Type B pancreatic cell (in vitro differentiated cells): ENCODE data around the gene KLRF2. TPM values are rescaled to one million over a fixed set of nuclear protein-coding genes. Genes with fewer than 3 reads are reported as not detected.

ENCODE experiments used
- DNase-seq: peaks from one replicate; pipeline ENCODE4 v3.0.0; 2021; ENCODE audit warnings: mixed read lengths; ENCODE audit not compliant: unreplicated experiment; ENCODE audit errors: extremely low spot score
- H3K27ac Mint-ChIP-seq: 2 replicates; pipeline ENCODE4 v1.8.0; 2021; ENCODE audit warnings: mild to moderate bottlenecking, mixed read lengths
- H3K27me3 Mint-ChIP-seq: 2 replicates; pipeline ENCODE4 v1.8.0; 2021; ENCODE audit warnings: mixed read lengths
- H3K36me3 Mint-ChIP-seq: 2 replicates; pipeline ENCODE4 v1.8.0; 2021; ENCODE audit warnings: mixed read lengths
- H3K4me1 Mint-ChIP-seq: one replicate; pipeline ENCODE4 v1.8.0; 2021; ENCODE audit warnings: mixed read lengths; ENCODE audit not compliant: unreplicated experiment
- H3K4me3 Mint-ChIP-seq: 2 replicates; pipeline ENCODE4 v1.8.0; 2021; ENCODE audit warnings: mild to moderate bottlenecking, mixed read lengths
- H3K9me3 Mint-ChIP-seq: 2 replicates; pipeline ENCODE4 v1.8.0; 2021; ENCODE audit warnings: mixed read lengths
- total RNA-seq: library from RNA; stranded (reverse); gene quantifications from 2 replicates; pipeline ENCODE4 v1.2.1, GENCODE V29; 2021; ENCODE audit warnings: low replicate concordance
- TF ChIP-seq, protein P1 (sequence below): fragments of 200-600 bp; sonication (generic); conservative IDR thresholded peaks from 2 replicates; pipeline ENCODE4 v1.5.0; 2021; ENCODE audit warnings: antibody characterized with exemption, mild to moderate bottlenecking

KLRF2 gene
- total RNA-seq, 1 donor from 2014 or later: not detected

GRCh38 chr12:9902539-9903228, 21.4 kb downstream of the KLRF2 start:
- H3K36me3 Mint-ChIP-seq: peaks cover 11% of the 10 kb centered on the region
- H3K4me1 Mint-ChIP-seq: no peaks in the 10 kb centered on the region
- peaks cover 3% of the 10 kb centered on the region for H3K27me3 Mint-ChIP-seq
- H3K4me3 Mint-ChIP-seq: no peak overlapping the region
- no peak for DNase-seq
- TF ChIP-seq, protein P1, sequence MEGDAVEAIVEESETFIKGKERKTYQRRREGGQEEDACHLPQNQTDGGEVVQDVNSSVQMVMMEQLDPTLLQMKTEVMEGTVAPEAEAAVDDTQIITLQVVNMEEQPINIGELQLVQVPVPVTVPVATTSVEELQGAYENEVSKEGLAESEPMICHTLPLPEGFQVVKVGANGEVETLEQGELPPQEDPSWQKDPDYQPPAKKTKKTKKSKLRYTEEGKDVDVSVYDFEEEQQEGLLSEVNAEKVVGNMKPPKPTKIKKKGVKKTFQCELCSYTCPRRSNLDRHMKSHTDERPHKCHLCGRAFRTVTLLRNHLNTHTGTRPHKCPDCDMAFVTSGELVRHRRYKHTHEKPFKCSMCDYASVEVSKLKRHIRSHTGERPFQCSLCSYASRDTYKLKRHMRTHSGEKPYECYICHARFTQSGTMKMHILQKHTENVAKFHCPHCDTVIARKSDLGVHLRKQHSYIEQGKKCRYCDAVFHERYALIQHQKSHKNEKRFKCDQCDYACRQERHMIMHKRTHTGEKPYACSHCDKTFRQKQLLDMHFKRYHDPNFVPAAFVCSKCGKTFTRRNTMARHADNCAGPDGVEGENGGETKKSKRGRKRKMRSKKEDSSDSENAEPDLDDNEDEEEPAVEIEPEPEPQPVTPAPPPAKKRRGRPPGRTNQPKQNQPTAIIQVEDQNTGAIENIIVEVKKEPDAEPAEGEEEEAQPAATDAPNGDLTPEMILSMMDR: no peak
- no peak overlapping the region for H3K27ac Mint-ChIP-seq
- H3K9me3 Mint-ChIP-seq: peaks cover 12% of the 10 kb centered on the region

DNA sequence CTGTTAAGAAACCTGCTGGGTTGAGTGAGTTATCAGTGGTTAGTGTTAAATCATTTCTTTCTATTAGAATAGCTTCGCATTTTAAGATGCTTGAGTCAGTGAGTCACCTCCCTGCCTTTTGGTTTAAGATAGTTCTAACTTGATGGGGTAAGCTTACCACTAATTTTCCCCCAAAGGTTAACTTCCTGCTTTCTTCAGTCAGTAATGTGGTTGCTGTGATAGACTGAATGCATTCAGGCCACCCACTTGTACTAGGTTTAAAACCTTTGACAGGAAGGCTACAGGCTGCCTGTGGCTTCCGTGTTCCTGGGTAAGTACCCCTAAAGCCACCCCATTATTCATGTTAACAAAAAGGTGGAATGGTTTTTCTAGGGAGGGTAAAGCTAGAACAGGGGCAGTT, 25.6 kb downstream of the KLRF2 start:
- Mint-ChIP-seq H3K4me3 (no peak overlapping the region), H3K9me3 (peaks cover 29% of the 10 kb centered on the region), H3K36me3 (peaks cover 28% of the 10 kb centered on the region), H3K27ac (no peak overlapping the region), H3K27me3 (no peaks in the 10 kb centered on the region), H3K4me1 (no peaks in the 10 kb centered on the region)
- TF ChIP-seq, protein P1: no peak
- DNase-seq: no peak

DNA sequence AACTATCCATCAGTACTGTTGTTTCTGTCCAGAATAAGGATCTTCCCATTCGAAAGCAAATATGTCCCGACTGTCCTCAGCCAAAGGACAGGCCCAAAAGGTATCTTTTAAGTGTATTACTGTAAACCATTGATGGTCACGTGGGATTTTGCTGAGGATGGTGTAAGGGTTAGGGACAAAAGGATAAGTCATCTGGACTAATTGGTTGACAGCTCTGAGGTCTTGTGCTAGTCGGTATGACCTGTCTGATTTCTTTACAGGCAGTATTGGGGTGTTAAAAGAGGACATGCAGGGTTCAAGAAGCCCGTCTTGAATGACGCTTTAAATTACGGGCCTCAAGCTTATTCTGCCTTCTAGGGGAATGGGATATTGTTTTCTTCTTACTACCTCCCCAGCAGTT, 26.5 kb downstream of the KLRF2 start:
- Mint-ChIP-seq H3K36me3 (peaks cover 27% of the 10 kb centered on the region), H3K4me1 (no peaks in the 10 kb centered on the region), H3K27me3 (no peaks in the 10 kb centered on the region), H3K4me3 (no peak overlapping the region), H3K9me3 (peaks cover 27% of the 10 kb centered on the region), H3K27ac (no peak overlapping the region)
- DNase-seq: no peak
- TF ChIP-seq, protein P1: no peak

DNA sequence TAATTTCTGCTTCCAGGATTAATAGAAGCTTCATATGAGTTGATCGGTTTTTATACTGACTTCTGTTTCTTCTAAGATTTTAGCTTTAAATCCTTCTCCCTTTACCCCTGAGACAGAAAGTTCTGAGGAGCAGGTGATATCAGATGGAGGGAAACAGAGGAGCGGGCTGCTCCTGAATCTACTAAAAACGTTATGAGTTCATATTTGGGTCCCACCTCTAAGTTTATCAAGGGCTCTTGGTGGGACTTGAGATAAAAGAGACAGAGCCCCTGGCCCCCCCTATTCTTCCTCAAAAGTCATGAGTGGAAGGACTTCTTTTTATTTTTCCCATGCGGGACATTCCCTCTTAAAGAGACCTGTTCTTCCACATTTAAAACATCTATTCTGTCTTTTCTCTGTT, 27.1 kb downstream of the KLRF2 start:
- TF ChIP-seq, protein P1: no peak
- Mint-ChIP-seq H3K4me3 (no peak overlapping the region), H3K36me3 (peaks cover 23% of the 10 kb centered on the region), H3K27me3 (no peaks in the 10 kb centered on the region), H3K9me3 (peaks cover 22% of the 10 kb centered on the region), H3K4me1 (no peaks in the 10 kb centered on the region), H3K27ac (no peak overlapping the region)
- DNase-seq: no peak

DNA sequence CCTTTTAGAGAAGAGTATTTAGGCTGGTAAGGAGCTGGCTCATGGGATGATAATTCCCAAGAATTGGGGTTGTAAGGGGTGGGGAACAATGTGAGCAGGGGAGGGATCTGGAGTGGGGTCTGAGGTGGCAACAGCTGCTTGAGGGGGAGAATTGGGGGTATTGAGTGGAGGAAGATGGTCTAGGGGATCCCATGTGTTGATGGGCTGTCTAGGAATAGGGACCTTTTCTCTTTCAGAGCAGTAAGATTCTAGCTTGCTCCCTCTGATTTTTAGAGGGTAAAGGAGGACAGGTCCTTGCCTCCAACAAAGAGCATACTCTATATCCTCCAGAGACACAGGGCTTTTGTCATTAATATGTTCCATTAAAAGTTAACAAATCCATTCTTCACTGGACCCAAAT, 28.4 kb downstream of the KLRF2 start:
- no peaks in the 10 kb centered on the region for H3K27me3 Mint-ChIP-seq
- TF ChIP-seq, protein P1: no peak
- peaks cover 23% of the 10 kb centered on the region for H3K36me3 Mint-ChIP-seq
- DNase-seq: no peak
- H3K4me3 Mint-ChIP-seq: no peak overlapping the region
- H3K4me1 Mint-ChIP-seq: no peaks in the 10 kb centered on the region
- H3K9me3 Mint-ChIP-seq: peaks cover 22% of the 10 kb centered on the region
- no peak overlapping the region for H3K27ac Mint-ChIP-seq
